Occipital lobe (tissue), 2 donors: ENCODE measurements around the gene HDAC11. TPM values are rescaled to one million over a fixed set of nuclear protein-coding genes. Genes with fewer than 3 reads are reported as not detected.

Experiments used
- DNase-seq: peaks from one replicate; lab custom pipeline; 2025; lab: John Stamatoyannopoulos, UW
- total RNA-seq: library from RNA; depleted of rRNA; stranded (reverse); fragments of >200 nt; gene quantifications from one replicate; pipeline ENCODE4 v1.2.3, GENCODE V29; 2014

The HDAC11 gene
- total RNA-seq, 1 donor from 2014 or later = 12.6 TPM

DNA sequence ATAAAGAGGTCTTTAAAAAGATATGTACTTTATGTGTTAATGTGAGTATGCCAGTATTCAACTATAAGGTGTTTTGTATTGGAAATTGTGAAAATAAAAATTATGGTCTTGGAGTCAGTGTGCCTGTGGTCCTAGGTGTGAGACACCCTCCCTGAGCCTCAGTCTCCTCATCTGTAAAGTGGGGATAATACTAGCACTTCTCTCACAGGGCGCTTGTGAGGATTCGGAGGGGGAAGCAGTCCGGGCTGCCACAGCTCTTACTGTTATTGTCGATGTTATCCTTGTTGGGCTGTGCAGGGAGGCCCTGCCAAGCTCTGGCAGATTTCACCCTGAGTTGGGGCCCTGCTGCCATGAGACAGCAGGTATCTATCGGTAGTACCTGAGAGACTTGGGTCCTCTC is 42.1 kb downstream of the HDAC11 start:
- DNase-seq = no peak

- DNase-seq = no peak
These were observed 45.0 kb downstream of the HDAC11 start for GRCh38 chr3:13524979-13525669.

GRCh38 chr3:13525827-13526625 is 45.9 kb downstream of the HDAC11 start:
- no peak for DNase-seq

- no peak for DNase-seq
These were observed 46.5 kb downstream of the HDAC11 start for GRCh38 chr3:13526626-13526949.

DNA sequence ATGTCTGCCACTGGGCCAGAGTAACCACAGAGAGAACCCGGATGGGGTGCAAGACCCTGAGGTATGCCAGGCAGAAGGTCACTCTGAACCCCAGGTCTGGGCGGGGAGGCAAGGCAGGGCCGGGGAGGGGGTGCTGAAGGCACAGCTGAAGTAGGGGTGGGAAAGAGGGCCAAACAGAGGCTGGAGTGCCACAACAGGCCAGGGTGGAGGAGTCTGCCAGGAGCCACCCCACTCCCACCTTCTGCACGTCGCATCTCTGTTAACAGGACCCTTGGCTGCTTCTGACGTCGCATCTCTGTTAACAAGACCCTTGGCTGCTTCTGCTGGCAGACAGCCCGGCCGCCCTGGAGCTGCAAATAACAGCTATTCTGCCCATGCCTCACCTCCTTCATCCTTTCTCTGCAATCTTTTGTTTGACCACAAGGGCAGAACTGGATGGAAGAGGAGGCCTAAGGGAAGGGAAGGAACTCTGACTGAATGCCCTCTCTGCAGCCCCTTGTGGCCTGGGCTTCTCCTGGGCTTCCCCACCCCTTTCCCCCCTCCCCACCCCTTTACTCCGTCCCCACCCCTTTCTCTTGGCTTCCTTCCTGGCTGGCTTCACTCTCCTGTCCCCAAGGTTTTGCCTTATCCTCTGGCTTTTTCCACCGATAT is 48.2 kb downstream of the HDAC11 start:
- no peak for DNase-seq

- DNase-seq = no peak
These were observed 49.3 kb downstream of the HDAC11 start for GRCh38 chr3:13529196-13530112.

DNA sequence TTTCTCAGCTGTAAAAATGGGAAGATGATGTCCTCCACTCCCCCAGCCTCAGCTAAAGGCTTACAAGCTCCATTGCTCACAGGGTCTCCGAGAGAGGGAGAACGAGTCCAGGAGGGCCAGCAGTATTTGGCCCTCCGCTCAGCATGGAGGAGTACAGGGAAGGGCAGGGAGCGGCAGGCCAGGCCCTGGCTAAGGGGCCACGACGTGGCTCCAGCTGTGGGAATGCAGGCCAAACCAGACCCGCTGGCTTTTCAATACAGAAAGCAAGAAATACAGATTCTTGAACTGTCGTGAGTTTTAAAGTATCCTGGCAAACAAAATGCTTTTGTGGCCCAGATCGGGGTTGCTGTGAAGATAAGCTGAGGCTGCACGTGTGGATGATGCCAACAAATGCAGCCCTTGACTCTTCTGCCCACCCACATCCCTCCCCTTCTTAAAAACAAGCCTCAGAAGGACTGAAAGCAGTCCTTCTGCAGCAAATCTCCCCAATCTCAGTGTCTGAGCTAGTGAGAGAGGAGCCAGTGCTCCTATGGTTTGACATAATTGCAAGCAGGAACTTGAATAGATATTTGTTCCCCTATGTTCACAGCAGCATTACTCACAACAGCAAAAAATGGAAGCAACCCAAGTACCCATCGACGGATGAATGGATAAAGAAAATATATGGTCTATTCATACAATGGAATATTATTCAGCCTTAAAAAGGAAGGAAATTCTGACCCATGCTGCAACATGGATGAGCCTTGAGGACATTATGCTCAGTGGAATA is 50.3 kb downstream of the HDAC11 start:
- DNase-seq = no peak

GRCh38 chr3:13532085-13532484 is 52.0 kb downstream of the HDAC11 start:
- no peak for DNase-seq

GRCh38 chr3:13532631-13533030 is 52.5 kb downstream of the HDAC11 start:
- DNase-seq = no peak

DNA sequence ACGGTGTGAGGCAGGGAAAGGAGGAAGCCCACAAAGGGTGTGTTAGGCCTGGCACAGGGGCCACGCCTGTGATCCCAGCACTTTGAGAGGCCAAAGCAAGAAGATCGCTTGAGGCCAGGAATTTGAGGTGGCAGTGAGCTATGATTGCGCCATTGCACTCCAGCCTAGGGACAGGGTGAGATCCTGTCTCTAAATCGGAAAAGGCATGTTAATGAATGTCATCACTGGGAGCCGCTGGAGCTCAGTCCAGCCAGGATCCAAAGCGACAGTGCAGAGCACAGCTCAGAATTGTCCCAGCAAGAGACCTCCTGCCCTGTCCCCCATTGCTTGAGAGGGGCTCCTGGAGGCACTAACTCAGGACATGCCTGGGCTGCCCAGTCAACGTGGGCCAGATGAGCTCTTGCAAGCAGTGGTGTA is 53.8 kb downstream of the HDAC11 start:
- no peak for DNase-seq

DNA sequence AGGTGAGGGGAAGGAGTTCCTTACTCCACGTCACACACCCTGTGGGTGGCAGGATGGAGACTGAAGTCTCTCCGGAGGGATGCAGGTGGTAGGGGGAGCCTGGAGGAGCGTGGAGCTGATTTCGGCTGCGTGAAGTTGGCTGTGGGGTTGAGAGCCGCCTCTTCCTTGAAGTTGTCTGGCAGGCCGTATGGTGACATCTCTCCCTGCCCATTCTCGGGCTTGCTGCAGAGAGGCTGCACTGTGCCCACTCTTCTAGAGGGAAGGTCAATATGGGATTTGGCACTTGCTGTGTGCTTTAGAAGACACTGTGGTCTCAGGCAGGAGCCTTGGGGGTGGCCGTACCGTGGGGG is 55.4 kb downstream of the HDAC11 start:
- no peak for DNase-seq

- DNase-seq = no peak
These were observed 55.8 kb downstream of the HDAC11 start for GRCh38 chr3:13535905-13536304.

GRCh38 chr3:13536432-13536831 is 56.3 kb downstream of the HDAC11 start:
- DNase-seq = no peak

GRCh38 chr3:13536832-13537231 is 56.7 kb downstream of the HDAC11 start:
- DNase-seq = no peak

- no peak for DNase-seq
These were observed 57.3 kb downstream of the HDAC11 start for GRCh38 chr3:13537244-13537908.

DNA sequence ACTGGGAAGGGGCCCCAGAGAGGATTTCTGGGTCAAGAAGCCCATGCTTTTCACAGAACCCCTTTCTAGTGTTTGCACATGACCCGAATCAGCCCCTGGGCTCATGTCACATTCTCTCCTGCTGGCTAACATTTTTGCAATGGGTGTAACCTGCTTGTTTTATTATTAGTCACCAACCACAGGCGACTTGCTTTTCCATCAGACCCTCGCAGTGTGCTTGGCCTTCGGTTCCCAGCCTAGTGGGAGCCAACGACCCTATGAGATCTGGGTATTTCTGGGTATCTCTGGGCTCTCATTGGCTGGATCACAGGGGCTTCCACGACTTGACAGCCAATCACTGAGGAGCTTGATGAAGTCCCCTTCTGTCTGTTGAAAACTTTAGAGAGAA is 57.8 kb downstream of the HDAC11 start:
- DNase-seq = no peak

DNA sequence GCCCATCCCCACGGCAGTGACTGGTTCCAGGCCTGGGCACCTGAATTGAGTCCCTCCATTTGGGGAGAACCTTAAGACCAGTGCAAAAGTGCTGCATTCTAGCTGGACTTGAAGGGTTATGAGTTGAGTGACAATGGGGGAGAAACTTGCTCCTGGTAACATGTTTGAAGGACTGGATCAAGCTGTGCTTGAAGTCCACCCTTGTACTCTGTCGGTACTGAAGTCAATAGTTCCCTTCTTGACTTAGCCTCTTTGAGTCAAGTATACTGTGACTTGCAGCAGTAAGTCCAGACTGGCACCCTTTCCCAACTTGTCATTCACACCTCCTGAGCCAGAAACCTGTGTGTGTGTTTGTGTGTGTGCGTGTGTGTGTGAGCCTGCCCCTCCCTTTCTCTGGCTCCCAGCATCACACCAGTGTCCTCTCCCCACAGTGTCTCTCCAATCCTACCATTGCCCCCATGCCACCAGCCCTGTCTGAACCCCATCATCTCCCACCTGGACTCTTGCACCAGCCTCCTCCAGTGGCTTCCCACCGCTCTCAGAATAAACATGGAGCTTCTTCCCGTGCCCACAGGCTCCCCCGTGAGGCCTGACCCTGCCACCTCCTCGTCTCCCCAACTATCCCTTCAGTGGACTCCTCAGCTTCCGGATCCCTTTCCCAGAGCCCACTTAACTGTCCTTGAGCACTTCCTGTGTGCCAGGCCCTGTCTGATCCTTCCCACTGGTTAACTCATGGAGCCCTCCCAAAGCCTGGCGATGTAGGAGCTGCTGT is 58.6 kb downstream of the HDAC11 start:
- no peak for DNase-seq

- DNase-seq = no peak
These were observed 59.2 kb downstream of the HDAC11 start for GRCh38 chr3:13539292-13539638.

- DNase-seq = no peak
These were observed 59.6 kb downstream of the HDAC11 start for GRCh38 chr3:13539671-13540070.
